GM12878 (cell line): Measurements from ENCODE around the gene UTF1. TPM values are rescaled to one million over a fixed set of nuclear protein-coding genes. Genes with fewer than 3 reads are reported as not detected.

ENCODE experiments used
- CUX1 ChIP-seq: IDR thresholded peaks from 2 replicates; pipeline ENCODE4 v1.6.1; 2012; ENCODE audit warnings: improper control_type of control experiment, low read depth, low read length; ENCODE audit not compliant: insufficient replicate concordance
- SUPT20H ChIP-seq: IDR thresholded peaks from 2 replicates; pipeline ENCODE4 v1.6.1; 2011; ENCODE audit warnings: low read depth, mild to moderate bottlenecking, low read length, moderate library complexity, borderline replicate concordance; ENCODE audit not compliant: control insufficient read depth
- ZBTB40 ChIP-seq: fragments of 450-650 bp; IDR thresholded peaks from 2 replicates; pipeline ENCODE4 v1.6.1; 2016; ENCODE audit warnings: mild to moderate bottlenecking, moderate library complexity, borderline replicate concordance
- polyA plus RNA-seq, 11 experiments: library from polyadenylated mRNA; depleted of rRNA in 4 of 11; unstranded in 6 of 11; stranded (reverse) in 5 of 11; fragments of >200 nt; fragmentation: Nextera tagmentation in 4 of 11; fragmentation: Illumina TruSeq in 1 of 11; extraction: Ambion mirVana in 4 of 11; extraction: Trizol in 1 of 11; gene quantifications; 1 replicate in 1 of 11; 2 replicates in 10 of 11; pipeline versions ENCODE4 v1.2.1 to v1.2.3, GENCODE V29; 2011 to 2016; ENCODE audit warnings: inconsistent platforms in 2 of 11, missing spikeins in 2 of 11, low read depth in 1 of 11
- total RNA-seq, 4 experiments: library from RNA; depleted of rRNA in 3 of 4; stranded (reverse); fragments of >200 nt in 3 of 4; fragmentation: Illumina TruSeq in 1 of 4; extraction: Trizol in 1 of 4; gene quantifications; 2 replicates each; pipeline versions ENCODE4 v1.2.1 to v1.2.3, GENCODE V29; 2013 to 2021

Gene UTF1
- total and polyA plus RNA-seq, 10 of the 15 experiments (the other 5 are each of a cell fraction or from before 2014, with no cell fraction given) = not detected

- TF ChIP-seq ZBTB40 (no peak), SUPT20H (no peak), CUX1 (no peak)
- TF ChIP-seq, all 136 proteins: peak for 0
Observed at GRCh38 chr10:133255323-133255722, 25.3 kb downstream of the UTF1 start (continued).
